Activated CD4-positive, alpha-beta memory T cell treated with anti-CD3 and anti-CD28 coated beads, Interleukin-2, amount 10 ng/mL, durations not matched to agents 7 days and 5 days (primary cell): ENCODE data around the gene TBX5. TPM values are rescaled to one million over a fixed set of nuclear protein-coding genes. Genes with fewer than 3 reads are reported as not detected.

Experiments used
- CTCF ChIA-PET: fragments of 350-600 bp; sonication (Branson Sonifier 250); formaldehyde crosslinking; loops from one replicate; lab custom pipeline; 2021; ENCODE audit warnings: antibody characterized with exemption, inconsistent platforms; lab: Charles Lee
- POLR2A ChIA-PET: fragments of 350-600 bp; sonication (Branson Sonifier 250); formaldehyde crosslinking; loops from one replicate; lab custom pipeline; 2021; ENCODE audit warnings: antibody characterized with exemption; lab: Charles Lee
- DNase-seq: peaks from one replicate; pipeline ENCODE4 v3.0.0-alpha.2; 2020
- H3K27ac Mint-ChIP-seq: one replicate; pipeline ENCODE4 v1.8.0; 2021; ENCODE audit warnings: mild to moderate bottlenecking, mixed read lengths
- H3K27me3 Mint-ChIP-seq: one replicate; pipeline ENCODE4 v1.8.0; 2021; ENCODE audit warnings: mixed read lengths
- H3K36me3 Mint-ChIP-seq: one replicate; pipeline ENCODE4 v1.8.0; 2021; ENCODE audit warnings: low read depth, mixed read lengths
- H3K4me1 Mint-ChIP-seq: one replicate; pipeline ENCODE4 v1.8.0; 2021; ENCODE audit warnings: mixed read lengths
- H3K4me3 Mint-ChIP-seq: one replicate; pipeline ENCODE4 v1.8.0; 2021; ENCODE audit warnings: mild to moderate bottlenecking, mixed read lengths
- H3K9me3 Mint-ChIP-seq: one replicate; pipeline ENCODE4 v1.8.0; 2021; ENCODE audit warnings: mixed read lengths
- total RNA-seq, 2 experiments: library from RNA; stranded (reverse); gene quantifications; one replicate each; pipeline ENCODE4 v1.2.3, GENCODE V29; 2021

The TBX5 gene
- total RNA-seq, 2 experiments from 2014 or later: not detected

DNA sequence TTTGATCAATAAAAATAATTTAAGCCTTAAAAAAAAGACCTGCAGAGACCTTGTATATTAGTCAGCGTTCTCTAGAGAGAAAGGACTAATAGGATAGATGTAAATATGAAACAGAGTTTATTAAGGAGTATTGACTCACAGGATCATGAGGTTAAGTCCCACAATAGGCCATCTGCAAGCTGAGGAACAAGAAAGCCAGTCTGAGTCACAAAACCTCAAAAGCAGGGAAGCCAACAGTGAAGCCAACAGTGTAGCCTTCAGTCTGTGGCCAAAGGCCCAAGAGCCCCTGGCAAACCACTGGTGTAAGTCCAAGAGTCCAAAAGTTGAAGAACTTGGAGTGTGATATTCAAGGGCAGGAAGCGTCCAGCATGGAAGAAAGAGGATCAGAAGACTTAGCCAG lies 66.3 kb downstream of the TBX5 start:
- Mint-ChIP-seq H3K36me3 (no peaks in the 10 kb centered on the region), H3K27me3 (no peaks in the 10 kb centered on the region), H3K9me3 (peaks cover 3% of the 10 kb centered on the region), H3K27ac (no peak overlapping the region), H3K4me3 (no peak overlapping the region), H3K4me1 (no peaks in the 10 kb centered on the region)
- ChIA-PET POLR2A (no interaction called here), CTCF (no interaction called here)
- no peak for DNase-seq

DNA sequence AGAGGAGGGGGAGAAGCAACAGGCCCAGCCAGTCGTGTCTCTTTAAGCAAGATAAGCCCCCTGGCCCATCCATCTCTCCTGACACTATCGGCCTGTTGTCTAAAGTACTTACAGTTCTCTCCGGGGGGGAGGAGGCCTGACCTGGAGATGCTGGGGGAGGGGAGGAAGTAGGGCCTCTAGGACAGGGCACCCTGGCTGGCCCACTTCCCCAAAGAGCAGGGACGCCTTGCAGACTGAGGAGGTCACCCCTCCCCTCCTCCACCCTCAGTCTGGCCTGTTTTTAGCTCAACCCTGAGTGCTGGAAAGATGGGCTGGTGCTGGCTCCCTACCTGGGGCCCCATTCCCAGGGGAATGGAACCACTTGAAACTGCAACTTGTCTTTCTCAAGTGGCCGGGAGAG lies 70.3 kb downstream of the TBX5 start:
- DNase-seq: no peak
- peaks cover 4% of the 10 kb centered on the region for H3K9me3 Mint-ChIP-seq
- H3K27me3 Mint-ChIP-seq: no peaks in the 10 kb centered on the region
- POLR2A ChIA-PET: no interaction called here
- no peak overlapping the region for H3K27ac Mint-ChIP-seq
- no peak overlapping the region for H3K4me3 Mint-ChIP-seq
- H3K4me1 Mint-ChIP-seq: no peaks in the 10 kb centered on the region
- no peaks in the 10 kb centered on the region for H3K36me3 Mint-ChIP-seq
- CTCF ChIA-PET: no interaction called here

DNA sequence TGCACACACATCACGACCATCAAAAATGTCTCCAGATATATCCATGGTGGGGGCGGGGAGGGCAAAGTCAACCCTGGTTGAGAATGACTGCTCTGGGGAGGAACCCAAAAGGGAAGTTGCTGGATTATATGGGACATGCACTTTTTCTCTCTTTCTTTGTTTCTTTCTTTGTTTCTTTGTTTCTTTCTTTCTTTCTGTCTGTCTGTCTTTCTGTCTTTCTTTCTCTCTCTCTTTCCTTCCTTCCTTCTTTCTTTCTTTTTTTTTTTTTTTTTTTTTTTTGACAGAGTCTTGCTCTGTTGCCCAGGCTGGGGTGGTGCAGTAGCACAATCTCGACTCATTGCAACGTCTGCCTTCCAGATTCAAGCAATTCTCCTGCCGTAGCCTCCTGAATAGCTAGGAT lies 71.5 kb downstream of the TBX5 start:
- CTCF ChIA-PET: no interaction called here
- Mint-ChIP-seq H3K4me3 (no peak overlapping the region), H3K4me1 (no peaks in the 10 kb centered on the region), H3K27ac (no peak overlapping the region), H3K9me3 (peaks cover 8% of the 10 kb centered on the region), H3K27me3 (no peaks in the 10 kb centered on the region), H3K36me3 (no peaks in the 10 kb centered on the region)
- POLR2A ChIA-PET: no interaction called here
- no peak for DNase-seq

DNA sequence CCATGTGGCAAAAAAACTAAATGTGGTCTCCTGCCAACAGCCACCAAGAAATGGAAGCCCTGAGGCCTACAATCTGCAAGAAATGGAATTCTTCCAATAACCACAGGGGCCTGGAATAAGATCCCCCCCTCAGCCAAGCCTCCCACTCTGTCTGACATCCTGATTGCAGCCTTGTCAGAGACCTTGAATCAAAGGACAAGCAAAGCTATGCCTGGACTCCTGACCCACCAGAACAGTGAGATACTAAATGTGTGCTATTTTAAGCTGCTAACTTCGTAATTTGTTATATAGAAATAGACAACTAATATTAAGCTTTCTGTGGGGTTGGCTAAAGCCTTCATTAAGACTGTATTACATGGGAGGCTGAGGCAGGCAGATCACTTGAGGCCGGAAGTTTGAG lies 77.7 kb downstream of the TBX5 start:
- Mint-ChIP-seq H3K36me3 (no peaks in the 10 kb centered on the region), H3K27ac (no peak overlapping the region), H3K9me3 (peaks cover 10% of the 10 kb centered on the region), H3K4me3 (no peak overlapping the region), H3K4me1 (no peaks in the 10 kb centered on the region), H3K27me3 (no peaks in the 10 kb centered on the region)
- no peak for DNase-seq
- ChIA-PET POLR2A (no interaction called here), CTCF (no interaction called here)

DNA sequence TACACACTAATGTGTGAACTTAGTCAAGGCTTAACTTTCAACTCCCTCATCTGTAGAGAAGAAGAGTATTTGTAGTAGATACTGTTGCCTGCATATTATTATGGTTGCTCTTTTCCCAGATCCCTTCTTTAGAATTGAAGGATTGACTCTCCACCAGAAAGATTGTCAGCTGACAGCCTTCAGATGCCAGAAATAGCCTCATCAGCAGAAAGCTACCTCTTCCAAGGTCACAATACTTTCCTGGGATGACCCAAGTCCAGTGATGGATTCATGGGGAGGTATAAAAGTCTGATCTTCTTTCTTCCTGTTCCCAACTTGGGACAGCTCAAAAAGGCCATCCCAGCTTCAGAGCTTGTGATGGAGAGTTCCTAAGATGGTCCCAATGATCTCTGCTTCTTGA lies 78.2 kb downstream of the TBX5 start:
- ChIA-PET CTCF (no interaction called here), POLR2A (no interaction called here)
- no peak for DNase-seq
- H3K27me3 Mint-ChIP-seq: no peaks in the 10 kb centered on the region
- H3K4me1 Mint-ChIP-seq: no peaks in the 10 kb centered on the region
- no peak overlapping the region for H3K4me3 Mint-ChIP-seq
- H3K36me3 Mint-ChIP-seq: no peaks in the 10 kb centered on the region
- peaks cover 10% of the 10 kb centered on the region for H3K9me3 Mint-ChIP-seq
- H3K27ac Mint-ChIP-seq: no peak overlapping the region

DNA sequence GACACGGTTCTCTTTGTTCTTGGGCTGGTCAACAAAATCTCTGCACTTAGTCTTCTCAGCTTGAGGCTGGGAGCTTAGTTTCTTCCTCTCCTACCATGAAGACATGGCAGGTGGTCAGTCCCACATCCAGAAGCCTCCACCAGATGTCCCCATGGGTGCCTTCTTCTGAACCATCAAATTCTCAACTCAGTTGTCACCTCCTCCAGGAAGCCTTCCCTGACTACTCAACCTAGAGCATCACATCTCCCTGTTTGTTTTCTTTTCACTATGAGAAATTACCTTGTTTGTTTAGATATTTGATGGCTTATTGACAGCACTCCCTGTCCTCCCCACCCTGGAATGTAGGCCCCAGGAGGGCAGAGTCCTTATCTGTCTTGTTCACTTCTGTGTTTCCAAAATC lies 84.4 kb downstream of the TBX5 start:
- H3K36me3 Mint-ChIP-seq: no peaks in the 10 kb centered on the region
- no peaks in the 10 kb centered on the region for H3K27me3 Mint-ChIP-seq
- no peak overlapping the region for H3K27ac Mint-ChIP-seq
- CTCF ChIA-PET: no interaction called here
- H3K4me1 Mint-ChIP-seq: no peaks in the 10 kb centered on the region
- no peak for DNase-seq
- POLR2A ChIA-PET: no interaction called here
- H3K4me3 Mint-ChIP-seq: no peak overlapping the region
- H3K9me3 Mint-ChIP-seq: peaks cover 4% of the 10 kb centered on the region

DNA sequence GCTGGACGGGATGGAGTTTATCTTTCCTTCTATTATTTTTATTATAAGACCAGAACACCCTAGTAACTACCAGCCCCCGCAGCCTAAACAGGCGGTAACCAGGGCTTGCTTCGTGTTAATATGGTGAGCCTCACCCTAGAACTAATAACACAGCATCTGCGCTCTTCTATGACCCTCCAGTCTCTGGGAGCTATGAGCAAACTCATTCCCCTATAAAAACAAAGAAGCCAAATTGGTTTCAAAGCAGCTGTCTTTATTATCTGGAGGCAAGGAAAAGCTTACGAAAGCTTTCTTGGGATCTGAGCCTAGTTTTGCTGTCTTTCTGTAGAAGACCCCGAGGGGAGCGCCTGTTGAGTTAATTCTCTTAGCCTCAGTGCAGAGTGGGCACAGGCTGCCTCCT lies 85.0 kb downstream of the TBX5 start:
- Mint-ChIP-seq H3K36me3 (no peaks in the 10 kb centered on the region), H3K4me1 (no peaks in the 10 kb centered on the region), H3K4me3 (no peak overlapping the region), H3K27ac (no peak overlapping the region), H3K27me3 (no peaks in the 10 kb centered on the region), H3K9me3 (peaks cover 4% of the 10 kb centered on the region)
- no peak for DNase-seq
- ChIA-PET POLR2A (no interaction called here), CTCF (no interaction called here)

DNA sequence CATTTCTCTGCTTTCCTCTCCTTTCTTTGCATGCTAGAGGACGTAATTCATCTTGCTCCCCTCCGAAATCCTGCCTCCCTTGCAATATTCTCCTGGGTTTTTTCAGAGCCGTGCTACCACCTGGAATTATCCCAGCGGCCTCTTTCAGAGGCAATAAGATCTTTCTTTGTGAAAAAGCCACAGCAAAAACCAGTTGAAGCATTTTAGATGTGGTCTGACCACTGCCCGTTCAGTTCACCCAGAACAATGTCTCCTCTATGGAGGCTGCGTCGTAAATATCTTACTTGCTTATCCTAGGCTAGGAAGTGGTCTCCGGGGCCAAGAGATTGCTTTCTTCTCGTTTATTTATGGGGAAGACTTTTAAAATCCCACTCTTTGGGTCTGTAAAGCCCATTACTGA lies 85.8 kb downstream of the TBX5 start:
- H3K4me1 Mint-ChIP-seq: no peaks in the 10 kb centered on the region
- ChIA-PET CTCF (no interaction called here), POLR2A (no interaction called here)
- no peaks in the 10 kb centered on the region for H3K36me3 Mint-ChIP-seq
- no peaks in the 10 kb centered on the region for H3K27me3 Mint-ChIP-seq
- no peaks in the 10 kb centered on the region for H3K9me3 Mint-ChIP-seq
- no peak overlapping the region for H3K4me3 Mint-ChIP-seq
- DNase-seq: no peak
- no peak overlapping the region for H3K27ac Mint-ChIP-seq

DNA sequence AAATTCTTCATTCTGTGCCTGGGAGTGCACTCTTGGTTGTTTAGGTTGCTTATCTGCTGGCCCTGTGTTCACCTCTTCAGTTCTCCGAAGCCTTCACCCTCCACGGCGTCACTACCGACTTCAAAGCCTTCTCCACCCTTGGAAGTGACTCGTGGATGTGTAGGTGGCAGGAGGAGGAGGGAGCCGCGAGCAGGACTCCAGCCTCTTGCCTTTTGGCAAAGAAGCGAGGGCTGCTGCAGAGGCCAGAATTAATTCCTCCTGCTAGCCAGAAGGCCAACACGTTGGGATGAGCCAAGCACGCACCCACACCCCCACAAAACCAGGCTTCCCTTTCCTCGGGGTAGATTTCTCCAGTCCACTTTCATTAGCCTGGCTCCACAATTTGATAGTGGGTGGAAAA lies 86.5 kb downstream of the TBX5 start:
- Mint-ChIP-seq H3K4me1 (no peaks in the 10 kb centered on the region), H3K9me3 (no peaks in the 10 kb centered on the region), H3K4me3 (no peak overlapping the region), H3K27me3 (no peaks in the 10 kb centered on the region), H3K36me3 (no peaks in the 10 kb centered on the region), H3K27ac (no peak overlapping the region)
- CTCF ChIA-PET: no interaction called here
- DNase-seq: no peak
- POLR2A ChIA-PET: no interaction called here

DNA sequence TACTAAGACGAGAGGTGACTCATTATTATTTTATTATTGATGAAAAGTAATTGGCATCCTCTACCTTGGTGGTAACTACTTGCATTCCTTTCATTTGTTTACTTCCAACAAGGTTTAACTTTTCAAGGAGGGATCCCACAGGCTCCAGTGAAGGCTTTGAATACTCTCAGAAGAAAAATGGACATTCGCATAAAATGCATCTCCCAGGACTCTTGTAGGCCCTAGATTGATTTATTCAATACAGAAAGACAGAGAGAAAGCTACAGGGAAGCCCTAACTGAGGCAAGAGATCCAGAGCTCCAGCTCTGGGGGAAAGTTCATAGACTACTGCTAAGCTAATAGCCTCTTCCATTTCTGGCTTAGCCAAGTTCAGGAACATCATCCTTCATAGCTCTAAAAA lies 87.0 kb downstream of the TBX5 start:
- DNase-seq: no peak
- POLR2A ChIA-PET: no interaction called here
- no peaks in the 10 kb centered on the region for H3K36me3 Mint-ChIP-seq
- H3K4me3 Mint-ChIP-seq: no peak overlapping the region
- no peaks in the 10 kb centered on the region for H3K9me3 Mint-ChIP-seq
- no peak overlapping the region for H3K27ac Mint-ChIP-seq
- H3K27me3 Mint-ChIP-seq: no peaks in the 10 kb centered on the region
- H3K4me1 Mint-ChIP-seq: no peaks in the 10 kb centered on the region
- CTCF ChIA-PET: no interaction called here

DNA sequence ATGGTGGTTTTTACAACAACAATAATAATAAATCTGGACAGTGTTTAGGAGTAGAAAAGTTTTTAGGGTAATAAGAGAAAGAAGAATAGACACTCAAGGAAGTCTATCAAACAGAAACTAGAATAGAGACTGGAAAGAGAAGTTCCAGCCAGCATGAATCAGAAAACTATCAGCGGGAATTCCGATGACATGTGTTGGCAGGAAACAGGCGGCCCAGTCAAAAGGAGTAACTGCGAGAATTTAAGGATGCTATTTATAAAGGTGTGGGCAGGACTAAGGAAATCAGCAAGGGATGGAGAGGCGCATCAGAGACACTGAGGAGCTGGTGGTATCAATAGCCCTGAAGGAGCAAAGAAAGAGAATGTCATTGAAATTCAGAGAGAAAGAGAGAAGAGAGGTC lies 89.9 kb downstream of the TBX5 start:
- no peak for DNase-seq
- no peaks in the 10 kb centered on the region for H3K36me3 Mint-ChIP-seq
- no peaks in the 10 kb centered on the region for H3K9me3 Mint-ChIP-seq
- no peak overlapping the region for H3K4me3 Mint-ChIP-seq
- ChIA-PET POLR2A (no interaction called here), CTCF (no interaction called here)
- H3K27ac Mint-ChIP-seq: no peak overlapping the region
- no peaks in the 10 kb centered on the region for H3K27me3 Mint-ChIP-seq
- no peaks in the 10 kb centered on the region for H3K4me1 Mint-ChIP-seq

DNA sequence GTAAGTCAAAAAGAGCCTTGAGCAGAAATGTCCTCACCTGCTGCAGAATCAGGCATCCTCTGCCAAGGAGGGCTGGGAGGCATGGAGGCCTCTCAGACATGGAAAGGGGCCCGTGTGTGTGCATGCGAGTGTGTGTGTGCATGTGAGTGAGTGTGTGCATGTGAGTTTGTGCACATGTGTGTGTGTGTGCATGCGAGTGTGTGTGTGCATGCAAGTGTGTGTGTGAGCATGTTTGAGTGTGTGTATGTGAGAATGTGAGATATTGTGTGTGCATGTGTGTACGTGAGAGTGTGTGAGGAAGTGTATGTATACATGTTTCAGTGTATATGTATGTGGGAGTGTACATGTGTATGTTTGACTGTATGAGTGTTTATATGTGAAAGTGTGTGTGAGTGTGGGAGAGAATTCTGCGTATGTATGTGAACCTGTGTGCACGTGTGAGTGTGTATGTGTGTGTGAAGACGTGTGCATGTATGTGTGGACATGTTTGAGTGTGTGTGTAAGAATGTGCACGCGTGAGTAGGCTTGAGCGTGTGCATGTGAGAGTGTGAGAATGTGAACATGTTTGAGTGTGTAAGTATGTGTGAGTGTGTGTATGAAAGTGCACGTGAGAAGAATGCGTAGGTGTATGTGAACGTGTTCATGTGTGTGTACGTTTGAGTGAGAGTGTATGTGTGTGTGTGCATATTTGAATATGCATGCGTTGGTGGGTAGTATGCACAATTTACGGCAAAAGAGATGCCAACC lies 90.8 kb downstream of the TBX5 start:
- no peak overlapping the region for H3K4me3 Mint-ChIP-seq
- no peaks in the 10 kb centered on the region for H3K27me3 Mint-ChIP-seq
- CTCF ChIA-PET: no interaction called here
- no peaks in the 10 kb centered on the region for H3K36me3 Mint-ChIP-seq
- DNase-seq: no peak
- H3K9me3 Mint-ChIP-seq: no peaks in the 10 kb centered on the region
- H3K4me1 Mint-ChIP-seq: no peaks in the 10 kb centered on the region
- POLR2A ChIA-PET: no interaction called here
- H3K27ac Mint-ChIP-seq: no peak overlapping the region

DNA sequence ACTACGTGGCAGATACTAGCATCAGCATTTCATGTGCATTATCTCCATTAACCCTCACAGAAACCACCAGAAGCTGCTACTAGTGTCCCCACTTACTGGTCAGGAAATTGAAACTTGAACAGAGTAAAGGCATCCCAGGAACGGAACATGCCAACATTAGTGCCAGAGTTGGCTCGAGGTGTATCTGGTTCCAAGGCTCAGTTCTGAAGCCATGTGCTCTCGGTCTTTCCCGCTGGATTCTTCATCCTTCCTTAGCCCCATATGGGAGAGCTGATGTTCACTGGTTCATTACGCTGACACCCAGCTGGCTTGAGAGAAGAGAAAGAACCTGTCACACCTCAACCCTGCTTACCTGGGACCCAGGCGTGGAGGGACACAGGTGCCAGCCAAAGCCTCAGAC lies 91.5 kb downstream of the TBX5 start:
- Mint-ChIP-seq H3K4me1 (no peaks in the 10 kb centered on the region), H3K36me3 (no peaks in the 10 kb centered on the region), H3K27me3 (no peaks in the 10 kb centered on the region), H3K4me3 (no peak overlapping the region), H3K9me3 (no peaks in the 10 kb centered on the region), H3K27ac (no peak overlapping the region)
- ChIA-PET CTCF (no interaction called here), POLR2A (no interaction called here)
- no peak for DNase-seq

DNA sequence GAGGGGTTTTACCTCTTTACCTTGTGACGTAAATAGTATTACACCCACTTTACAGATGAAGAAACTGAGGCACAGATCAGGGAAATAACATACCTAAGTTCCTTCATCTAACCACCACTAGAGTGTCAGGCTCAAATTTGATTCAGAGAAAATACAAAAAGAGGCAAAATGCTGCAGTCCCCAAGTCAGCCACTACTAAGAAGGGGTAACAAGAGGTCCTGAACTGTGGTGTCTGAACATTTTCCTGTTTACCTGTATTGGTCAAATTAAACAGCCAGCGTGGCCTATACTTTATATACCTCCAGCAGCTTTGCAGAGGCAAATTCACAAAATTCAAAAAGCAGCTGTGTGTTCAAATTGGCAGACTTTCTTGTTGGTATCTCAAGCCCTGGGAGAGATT lies 92.0 kb downstream of the TBX5 start:
- H3K4me1 Mint-ChIP-seq: no peaks in the 10 kb centered on the region
- no peak overlapping the region for H3K27ac Mint-ChIP-seq
- no peaks in the 10 kb centered on the region for H3K9me3 Mint-ChIP-seq
- no peak overlapping the region for H3K4me3 Mint-ChIP-seq
- POLR2A ChIA-PET: no interaction called here
- CTCF ChIA-PET: no interaction called here
- H3K36me3 Mint-ChIP-seq: no peaks in the 10 kb centered on the region
- no peak for DNase-seq
- H3K27me3 Mint-ChIP-seq: no peaks in the 10 kb centered on the region
